Femur (tissue), 1 donor: ENCODE data around the gene GAS1.

Experiments
- DNase-seq: peaks from one replicate; pipeline ENCODE4 v3.0.0-alpha.2; 2017

The GAS1 gene, protein sequence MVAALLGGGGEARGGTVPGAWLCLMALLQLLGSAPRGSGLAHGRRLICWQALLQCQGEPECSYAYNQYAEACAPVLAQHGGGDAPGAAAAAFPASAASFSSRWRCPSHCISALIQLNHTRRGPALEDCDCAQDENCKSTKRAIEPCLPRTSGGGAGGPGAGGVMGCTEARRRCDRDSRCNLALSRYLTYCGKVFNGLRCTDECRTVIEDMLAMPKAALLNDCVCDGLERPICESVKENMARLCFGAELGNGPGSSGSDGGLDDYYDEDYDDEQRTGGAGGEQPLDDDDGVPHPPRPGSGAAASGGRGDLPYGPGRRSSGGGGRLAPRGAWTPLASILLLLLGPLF

DNA sequence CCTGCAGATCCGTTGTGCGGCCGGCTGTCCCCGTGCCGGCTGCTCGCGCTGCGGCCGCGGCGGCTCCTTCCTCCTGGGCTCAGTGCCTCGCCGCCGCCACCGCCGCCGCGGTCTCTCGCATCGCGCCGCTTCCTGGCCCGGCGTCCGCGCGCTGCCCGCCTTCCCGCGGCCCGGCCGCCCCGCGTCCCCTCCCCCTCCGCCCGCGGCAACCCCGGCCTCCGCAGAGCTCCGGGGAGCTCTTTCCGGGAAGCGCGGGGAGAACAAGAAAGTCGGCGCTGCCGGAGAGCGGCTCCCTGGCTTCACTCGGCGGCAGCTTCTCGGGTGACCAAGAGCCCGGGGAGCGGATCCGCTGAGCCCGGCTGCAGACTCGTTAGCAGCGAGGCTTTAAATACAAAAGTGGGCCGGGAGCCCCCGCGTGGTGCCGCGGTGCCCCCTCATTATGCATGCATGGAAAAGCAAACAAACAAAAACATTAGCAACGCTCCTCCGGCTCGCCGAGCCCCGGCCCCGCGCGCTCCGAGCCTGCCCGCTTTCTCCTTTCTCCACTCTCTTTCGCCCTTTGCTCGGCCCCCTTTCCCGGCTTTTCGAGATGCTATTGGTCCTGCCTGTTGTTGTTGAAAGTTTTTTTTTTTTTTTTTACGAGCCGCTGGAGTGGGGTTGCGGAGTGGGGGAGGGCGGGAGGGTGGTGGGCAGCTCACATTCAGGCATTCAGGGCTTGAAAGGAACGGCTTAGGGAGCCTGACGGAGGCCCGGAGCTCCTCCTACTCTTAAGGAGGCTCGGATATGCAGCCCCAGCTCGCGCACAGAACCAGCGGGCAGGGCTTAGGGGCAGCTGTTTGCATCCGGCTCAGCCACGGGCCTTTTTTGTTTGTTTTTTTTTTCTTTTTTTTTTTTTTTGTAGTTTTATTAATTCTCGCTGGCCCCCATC, at the start of gene GAS1:
TSS of gene GAS1 (minus strand) at position 361 of the 928 bp plus-strand sequence. CDS start 727 bp downstream, outside the sequence.
- peak; percentile 96 for DNase-seq

GRCh38 chr9:86994231-86994630, 46.9 kb upstream of the GAS1 start:
- DNase-seq, result no peak

- no peak for DNase-seq
These were observed 46.5 kb upstream of the GAS1 start for GRCh38 chr9:86993830-86994229.

DNA sequence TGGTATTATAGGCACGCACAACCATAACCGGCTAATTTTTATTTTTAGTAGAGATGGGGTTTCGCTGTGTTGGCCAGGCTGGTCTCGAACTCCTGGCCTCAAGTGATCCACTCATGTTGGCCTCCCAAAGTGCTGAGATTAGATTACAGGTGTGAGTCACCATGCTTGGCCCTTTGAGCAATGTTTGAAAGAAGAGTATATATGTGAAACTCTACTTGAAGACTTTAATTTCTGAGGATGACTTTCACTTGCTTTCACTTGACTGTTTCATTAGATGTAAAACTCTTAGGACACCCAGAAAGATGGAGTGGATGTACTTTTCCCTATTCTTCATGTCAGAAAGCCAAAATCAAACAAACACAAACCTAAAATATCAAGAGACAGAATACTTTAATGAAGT, 43.8 kb upstream of the GAS1 start:
- no peak for DNase-seq

GRCh38 chr9:86990290-86990689, 43.0 kb upstream of the GAS1 start:
- DNase-seq, result no peak

GRCh38 chr9:86987900-86988299, 40.6 kb upstream of the GAS1 start:
- DNase-seq, result no peak

DNA sequence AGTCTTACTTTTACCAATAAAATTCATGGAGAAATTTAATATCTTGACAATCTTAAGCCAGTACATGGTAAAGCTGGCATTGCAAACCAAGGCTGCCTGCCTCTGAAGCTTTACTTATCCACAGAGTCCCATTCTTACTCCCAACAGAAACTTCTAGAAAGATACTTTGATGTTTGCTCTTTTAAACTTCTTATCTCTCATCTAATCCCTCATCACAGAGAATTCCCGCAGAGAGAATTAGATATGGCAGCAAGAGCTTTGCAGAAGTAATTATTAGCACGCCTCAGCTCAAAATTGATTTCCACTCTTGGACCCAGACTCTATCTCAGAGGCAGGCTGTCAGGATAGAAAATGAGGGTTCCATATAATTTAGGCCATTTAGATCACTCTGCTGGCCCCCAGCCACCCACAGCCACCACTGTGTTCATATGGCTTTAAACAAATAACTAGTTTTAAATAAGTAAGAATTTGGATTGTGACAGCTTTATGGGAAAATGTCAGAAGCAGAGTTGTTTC, 37.9 kb upstream of the GAS1 start:
- DNase-seq, result no peak

DNA sequence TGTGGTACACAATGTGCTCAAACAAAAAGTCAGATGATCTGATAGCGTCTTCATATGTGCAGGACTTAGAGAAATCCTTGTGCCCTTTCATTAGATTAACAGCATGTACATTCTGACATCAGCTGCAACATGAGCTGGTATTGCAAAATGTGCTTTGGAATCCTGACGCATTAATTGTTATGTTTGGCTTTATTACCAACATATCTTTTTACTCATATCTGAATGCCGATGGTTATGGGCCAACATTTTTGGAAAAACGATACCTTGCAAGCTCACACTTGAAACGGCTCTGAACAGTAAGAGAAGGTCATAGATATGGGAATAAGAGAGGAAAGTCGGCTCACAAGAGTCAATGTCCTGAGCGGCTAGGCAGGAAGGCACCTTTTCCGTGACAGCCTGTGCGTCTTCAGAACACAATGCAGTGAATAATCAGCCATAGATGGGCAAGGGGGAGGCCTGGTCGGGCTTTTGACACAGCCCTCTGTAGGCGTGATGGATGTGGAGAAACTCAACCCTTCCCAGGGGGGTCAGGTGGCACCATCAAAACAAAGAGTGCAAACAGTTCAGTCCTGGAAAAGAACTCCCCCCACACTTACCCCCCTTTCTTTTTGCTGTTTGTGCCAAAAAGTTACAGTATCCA, 36.4 kb upstream of the GAS1 start:
- DNase-seq, result peak; percentile 32

DNA sequence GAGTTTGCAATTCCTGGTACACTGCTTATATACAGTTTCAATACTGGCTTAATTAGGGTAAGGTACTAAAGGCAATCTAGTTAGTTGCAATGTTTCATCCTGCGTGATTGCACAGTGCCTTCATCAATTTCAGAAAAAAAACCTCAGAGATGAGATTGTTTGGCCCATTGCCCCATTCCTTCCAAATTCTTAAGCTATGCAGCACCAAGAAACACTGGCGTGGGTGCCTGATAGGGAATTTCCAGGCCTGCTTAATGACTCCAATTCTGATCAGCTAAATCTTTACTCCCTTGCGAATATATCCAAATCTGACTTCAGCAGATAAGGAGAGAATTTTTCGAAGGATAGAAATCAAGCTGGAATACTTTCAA, 35.9 kb upstream of the GAS1 start:
- DNase-seq, result no peak

DNA sequence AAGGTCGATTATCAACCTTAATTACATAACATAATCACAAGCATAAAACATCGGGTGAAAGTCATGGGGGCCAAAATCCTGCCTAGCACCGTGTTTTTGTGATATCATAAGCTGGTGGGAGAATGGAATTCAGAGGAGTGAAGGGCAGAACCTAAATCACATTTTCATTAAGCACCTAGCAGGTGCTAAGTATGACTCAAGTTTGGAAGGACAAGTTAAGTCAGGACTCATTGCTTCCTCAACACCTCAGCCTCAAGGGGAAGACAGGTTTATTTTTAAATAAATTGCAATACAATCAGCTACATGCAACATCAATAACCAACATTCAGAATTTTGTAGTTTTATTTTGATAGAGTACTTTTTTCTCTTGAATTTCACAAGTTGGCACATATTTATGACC, 33.5 kb upstream of the GAS1 start:
- no peak for DNase-seq

GRCh38 chr9:86979657-86980056, 32.4 kb upstream of the GAS1 start:
- DNase-seq, result no peak

- peak; percentile 70 for DNase-seq
These were observed 31.7 kb upstream of the GAS1 start for GRCh38 chr9:86978922-86979474.

DNA sequence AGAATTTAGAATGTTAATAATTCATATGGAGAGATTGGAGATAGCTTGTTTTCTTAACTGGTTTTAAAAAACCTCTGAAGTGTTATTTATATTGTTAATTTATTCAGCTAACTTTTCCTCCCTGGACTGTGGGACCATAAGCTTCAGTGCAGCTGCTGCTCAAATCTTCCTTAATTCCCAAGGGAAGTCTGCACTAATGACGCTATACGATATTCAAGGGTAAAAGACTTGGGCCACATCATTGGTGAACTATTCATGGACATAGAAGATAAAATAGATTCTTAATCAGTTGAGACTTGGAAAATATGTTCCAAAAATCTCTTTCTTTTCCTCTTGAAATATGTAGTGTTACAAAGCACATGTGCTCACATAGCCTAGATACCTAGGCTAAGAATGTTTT, 31.1 kb upstream of the GAS1 start:
- DNase-seq, result no peak

DNA sequence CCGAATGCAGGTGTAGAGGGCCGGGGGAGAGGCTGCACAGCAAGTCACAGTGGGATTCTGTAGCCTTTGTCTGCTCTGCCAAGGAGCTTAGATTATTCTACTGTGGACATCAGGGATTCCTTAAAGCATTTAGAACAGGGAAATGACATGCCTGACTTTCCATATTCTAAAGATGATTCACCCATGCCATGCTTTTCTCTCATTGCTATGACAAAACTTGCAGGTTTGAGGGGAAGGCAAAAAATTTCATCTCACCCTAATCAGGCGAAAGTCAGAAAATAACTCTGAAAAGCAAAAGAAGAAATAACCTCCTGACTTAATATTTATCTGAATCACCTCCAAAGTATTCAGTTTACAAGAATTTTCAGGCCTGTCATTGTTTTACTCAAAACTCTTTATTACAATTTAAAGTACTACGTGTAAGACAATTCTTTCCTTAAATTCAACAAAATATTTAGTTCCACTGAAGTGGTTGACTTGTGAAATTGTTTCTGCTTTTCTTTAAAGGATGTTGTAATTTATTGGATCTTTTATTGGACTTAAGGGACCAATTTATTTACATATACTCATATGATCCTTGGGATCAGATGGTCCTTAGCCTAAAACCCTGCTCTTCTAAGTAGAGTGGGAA, 30.0 kb upstream of the GAS1 start:
- no peak for DNase-seq

DNA sequence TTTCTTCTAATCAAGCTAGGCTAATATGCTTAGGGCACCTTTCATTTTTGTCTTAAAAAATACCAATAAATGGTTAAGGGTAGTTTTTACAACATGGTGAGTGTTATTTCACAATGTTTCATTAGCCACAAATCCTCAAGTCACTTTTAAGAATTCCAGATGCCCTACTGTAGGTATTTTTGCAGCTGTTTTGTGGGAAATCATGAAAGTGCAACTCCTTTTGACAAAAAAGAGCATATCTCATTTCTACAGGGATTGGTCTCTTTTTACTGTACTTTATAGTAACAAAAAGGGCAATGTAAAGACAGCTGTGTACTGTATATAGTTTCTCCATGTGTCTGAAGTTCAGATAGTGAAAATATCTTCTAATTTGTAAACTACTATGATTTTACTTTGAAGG, 28.3 kb upstream of the GAS1 start:
- no peak for DNase-seq

- DNase-seq, result no peak
These were observed 27.7 kb upstream of the GAS1 start for GRCh38 chr9:86975036-86975435.

DNA sequence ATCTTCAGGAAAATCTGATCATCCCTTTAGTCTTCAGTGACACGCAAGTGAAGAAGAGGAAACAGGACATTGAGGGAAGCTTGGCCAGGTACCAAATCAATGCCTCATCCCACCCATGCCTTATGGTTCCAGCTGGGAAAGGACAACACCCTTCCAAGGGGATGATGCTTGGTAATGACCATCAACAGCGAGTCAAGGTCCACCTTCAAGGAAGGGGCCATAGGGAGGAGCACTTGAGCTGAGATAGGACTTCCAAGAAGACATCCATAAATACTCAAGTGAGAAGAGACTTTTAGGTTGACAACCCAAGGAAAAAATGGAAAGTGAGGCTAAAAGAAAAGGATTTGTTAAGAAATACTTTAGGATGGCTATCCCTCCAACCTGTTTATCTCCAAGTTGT, 27.1 kb upstream of the GAS1 start:
- no peak for DNase-seq

GRCh38 chr9:86971742-86972141, 24.4 kb upstream of the GAS1 start:
- DNase-seq, result no peak

DNA sequence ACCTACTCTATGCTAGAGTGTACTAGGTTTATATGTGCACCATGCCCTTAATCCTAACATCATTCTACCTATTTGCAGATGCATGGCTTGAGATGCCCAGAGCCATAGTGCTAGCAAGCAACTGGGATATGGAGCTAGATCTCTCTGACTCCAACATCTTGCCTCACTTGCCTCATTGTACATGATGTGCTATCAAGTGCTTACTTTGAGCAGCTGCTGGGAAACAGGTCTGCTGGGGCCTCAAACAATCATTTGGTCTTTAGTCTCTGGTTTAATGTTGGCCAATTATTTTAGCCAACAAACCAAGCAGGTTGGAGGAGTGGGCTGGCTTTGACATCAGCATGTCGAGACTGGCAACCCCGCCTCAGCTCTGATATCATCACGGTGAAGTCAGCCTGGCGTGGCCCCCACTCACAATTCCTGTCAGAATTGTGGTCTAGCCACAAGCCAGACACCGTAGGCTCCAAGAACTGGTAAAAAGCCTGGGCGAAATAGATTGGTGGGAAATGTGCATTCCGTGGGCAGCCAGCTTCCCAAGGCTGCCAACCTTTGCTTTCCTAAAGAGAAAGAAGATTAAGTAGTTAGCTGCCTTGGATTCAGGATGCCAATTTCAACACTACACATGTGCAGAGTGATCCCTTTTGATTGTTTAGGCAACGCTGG, 21.1 kb upstream of the GAS1 start:
- peak; percentile 56 for DNase-seq

DNA sequence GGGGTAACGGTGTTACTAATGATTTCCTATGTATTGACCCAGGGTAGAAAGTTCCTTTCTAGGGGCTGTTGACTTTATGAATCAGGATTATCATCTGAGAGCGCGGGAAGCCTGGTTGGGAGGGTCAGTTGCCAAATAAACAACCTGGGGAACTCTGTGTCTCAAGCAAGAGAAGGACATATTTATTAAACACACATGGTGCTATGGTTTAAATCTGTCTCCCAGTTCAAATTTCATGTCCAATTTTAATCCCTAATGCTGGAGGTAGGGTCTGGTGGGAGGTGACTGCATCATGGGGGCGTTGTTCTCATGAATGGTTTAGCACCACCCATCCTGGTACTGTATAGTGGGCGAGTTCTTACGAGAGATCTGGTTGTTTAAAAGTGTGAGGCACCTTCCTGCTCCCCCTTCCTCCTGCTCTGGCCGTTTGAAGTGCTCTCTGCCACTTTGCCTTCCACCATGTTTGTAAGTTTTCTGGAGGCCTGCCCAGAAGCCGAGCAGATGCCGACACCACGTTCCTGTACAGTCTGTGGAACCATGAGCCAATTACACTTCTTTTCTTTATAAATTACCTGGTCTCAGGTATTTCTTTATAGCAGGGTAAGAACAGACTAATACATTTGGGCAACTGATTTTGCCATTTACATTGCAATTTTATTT, 19.7 kb upstream of the GAS1 start:
- no peak for DNase-seq

DNA sequence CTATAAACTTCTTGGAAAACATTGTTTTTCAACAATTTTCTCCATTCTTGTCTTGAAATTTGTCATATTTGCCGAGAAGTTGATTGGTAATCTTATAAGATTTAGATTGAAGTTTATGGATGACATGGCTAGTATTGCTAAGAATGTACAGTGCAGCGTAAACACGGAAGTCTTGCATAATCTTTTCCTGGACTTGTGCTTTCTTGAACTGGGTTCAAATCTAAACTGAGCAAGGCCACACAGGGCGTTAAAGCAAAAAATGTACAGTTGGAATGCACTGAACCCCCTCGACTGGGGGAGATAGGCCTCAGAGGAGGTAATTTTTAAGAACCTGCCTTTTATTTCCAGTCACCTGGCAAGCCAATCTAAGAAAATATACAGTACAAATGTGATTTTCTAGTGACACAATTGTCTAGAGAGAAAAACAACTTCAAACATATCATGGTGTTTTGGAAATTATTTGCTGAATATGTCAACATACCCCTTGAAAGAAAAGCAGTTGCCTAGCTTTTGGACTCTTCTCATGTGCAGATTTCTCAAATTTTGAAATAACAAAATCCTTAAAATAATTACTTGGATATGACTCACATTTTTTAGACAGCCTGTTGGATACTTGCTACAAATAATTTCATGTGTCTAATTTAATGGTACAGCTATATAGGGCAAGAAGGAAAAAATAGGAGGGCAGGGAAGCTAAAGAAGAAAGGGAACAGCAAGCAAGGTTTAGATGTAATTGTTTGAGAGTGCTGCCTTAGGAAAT, 18.5 kb upstream of the GAS1 start:
- DNase-seq, result no peak
